Measurements from ENCODE around the gene MSI2.

The MSI2 gene

GRCh38 chr17:57515662-57516211 is 259.4 kb downstream of the MSI2 start:
- DNase-seq, result no peak

- no peak for DNase-seq
Observed at GRCh38 chr17:57516290-57517230, 260.2 kb downstream of the MSI2 start.

- no peak for DNase-seq
Observed at GRCh38 chr17:57517273-57517631, 260.9 kb downstream of the MSI2 start.

GRCh38 chr17:57517632-57518456 is 261.5 kb downstream of the MSI2 start:
- DNase-seq, result peak; percentile 90

GRCh38 chr17:57518587-57519581 is 262.6 kb downstream of the MSI2 start:
- DNase-seq, result peak; percentile 99

GRCh38 chr17:57519800-57520199 is 263.5 kb downstream of the MSI2 start:
- no peak for DNase-seq

- DNase-seq, result peak; percentile 69
Observed at GRCh38 chr17:57521606-57522005, 265.3 kb downstream of the MSI2 start.

- DNase-seq, result no peak
Observed at GRCh38 chr17:57522042-57523005, 266.0 kb downstream of the MSI2 start.

GRCh38 chr17:57523926-57524632 is 267.8 kb downstream of the MSI2 start:
- DNase-seq, result no peak

GRCh38 chr17:57524839-57525568 is 268.7 kb downstream of the MSI2 start:
- DNase-seq, result no peak

- DNase-seq, result peak; percentile 49
Observed at GRCh38 chr17:57527221-57528057, 271.1 kb downstream of the MSI2 start.

GRCh38 chr17:57528058-57528451 is 271.7 kb downstream of the MSI2 start:
- DNase-seq, result no peak

- no peak for DNase-seq
Observed at GRCh38 chr17:57530026-57530425, 273.7 kb downstream of the MSI2 start.

- DNase-seq, result no peak
Observed at GRCh38 chr17:57530508-57530907, 274.2 kb downstream of the MSI2 start.

- no peak for DNase-seq
Observed at GRCh38 chr17:57531078-57531477, 274.8 kb downstream of the MSI2 start.

- DNase-seq, result no peak
Observed at GRCh38 chr17:57531648-57532504, 275.6 kb downstream of the MSI2 start.

- no peak for DNase-seq
Observed at GRCh38 chr17:57532556-57532955, 276.2 kb downstream of the MSI2 start.

GRCh38 chr17:57532966-57533365 is 276.6 kb downstream of the MSI2 start:
- DNase-seq, result no peak
